Adrenal gland (tissue), 5 donors: Measurements from ENCODE around the gene HPN.

Source experiments
- CTCF ChIP-seq, 6 experiments: fragments of 450-650 bp in 4 of 6; fragments of 200-600 bp in 2 of 6; sonication (generic) in 1 of 6; IDR thresholded peaks; 1 replicate in 5 of 6; 2 replicates in 1 of 6; pipeline versions ENCODE4 v1.5.1 to v1.8.0; 2016 to 2021; ENCODE audit warnings: antibody characterized with exemption in 6 of 6, mild to moderate bottlenecking in 2 of 6, moderate library complexity in 1 of 6
- POLR2A ChIP-seq, 2 donors: fragments of 450-650 bp; IDR thresholded peaks; one replicate each; pipeline ENCODE4 v1.6.1; 2017; ENCODE audit warnings: antibody characterized with exemption in 2 of 2, mild to moderate bottlenecking in 2 of 2, moderate library complexity in 1 of 2
- donor health status: DM: no; HTN: no; CAD: no.

DNA sequence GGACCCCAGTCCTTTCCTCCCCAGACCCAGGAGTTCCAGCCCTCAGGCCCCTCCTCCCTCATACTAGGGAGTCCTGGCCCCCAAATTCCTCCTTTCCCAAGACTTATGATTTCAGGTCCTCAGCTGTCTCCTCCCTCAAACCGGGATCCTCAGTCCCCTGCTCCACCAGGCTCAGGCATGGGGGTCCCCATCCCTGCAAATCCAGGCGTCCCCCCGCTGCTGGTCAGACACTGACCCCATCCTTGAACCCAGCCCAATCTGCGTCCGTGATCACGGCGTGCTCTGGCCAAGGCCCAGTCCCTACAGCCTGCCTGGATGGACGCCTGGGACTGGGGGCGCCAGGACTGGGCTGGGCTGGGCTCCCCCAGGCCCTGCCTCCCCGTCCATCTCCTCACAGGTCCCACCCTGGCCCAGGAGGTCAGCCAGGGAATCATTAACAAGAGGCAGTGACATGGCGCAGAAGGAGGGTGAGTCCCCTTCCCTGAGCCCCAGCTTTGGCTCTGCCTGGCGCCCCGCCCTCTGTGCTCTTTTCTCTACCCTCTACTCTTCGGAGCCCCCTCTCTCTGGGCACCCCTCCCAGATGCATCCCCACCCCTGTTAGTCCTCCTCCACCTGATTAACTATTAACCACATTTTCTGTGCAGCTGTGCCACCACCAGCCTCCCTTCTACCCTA lies 672 bp downstream of the HPN start:
- TF ChIP-seq POLR2A (IDR thresholded peaks at IDR 0.05), result no peak
- TF ChIP-seq CTCF (IDR thresholded peaks at IDR 0.05), result no peak
